CD4-positive, alpha-beta T cell treated with Interferon alpha-2 for 1 hour (primary cell): ENCODE results near the gene NLGN1.
"Not testable (repeated sequence)": the region's sequence is repeated elsewhere in the genome, so short reads cannot be mapped to it uniquely, and the experiment has no call there.

Source experiments
- DNase-seq, 2 donors: peaks; one replicate each; pipeline ENCODE4 v3.0.0-alpha.2; 2020 to 2022

NLGN1 gene

DNA sequence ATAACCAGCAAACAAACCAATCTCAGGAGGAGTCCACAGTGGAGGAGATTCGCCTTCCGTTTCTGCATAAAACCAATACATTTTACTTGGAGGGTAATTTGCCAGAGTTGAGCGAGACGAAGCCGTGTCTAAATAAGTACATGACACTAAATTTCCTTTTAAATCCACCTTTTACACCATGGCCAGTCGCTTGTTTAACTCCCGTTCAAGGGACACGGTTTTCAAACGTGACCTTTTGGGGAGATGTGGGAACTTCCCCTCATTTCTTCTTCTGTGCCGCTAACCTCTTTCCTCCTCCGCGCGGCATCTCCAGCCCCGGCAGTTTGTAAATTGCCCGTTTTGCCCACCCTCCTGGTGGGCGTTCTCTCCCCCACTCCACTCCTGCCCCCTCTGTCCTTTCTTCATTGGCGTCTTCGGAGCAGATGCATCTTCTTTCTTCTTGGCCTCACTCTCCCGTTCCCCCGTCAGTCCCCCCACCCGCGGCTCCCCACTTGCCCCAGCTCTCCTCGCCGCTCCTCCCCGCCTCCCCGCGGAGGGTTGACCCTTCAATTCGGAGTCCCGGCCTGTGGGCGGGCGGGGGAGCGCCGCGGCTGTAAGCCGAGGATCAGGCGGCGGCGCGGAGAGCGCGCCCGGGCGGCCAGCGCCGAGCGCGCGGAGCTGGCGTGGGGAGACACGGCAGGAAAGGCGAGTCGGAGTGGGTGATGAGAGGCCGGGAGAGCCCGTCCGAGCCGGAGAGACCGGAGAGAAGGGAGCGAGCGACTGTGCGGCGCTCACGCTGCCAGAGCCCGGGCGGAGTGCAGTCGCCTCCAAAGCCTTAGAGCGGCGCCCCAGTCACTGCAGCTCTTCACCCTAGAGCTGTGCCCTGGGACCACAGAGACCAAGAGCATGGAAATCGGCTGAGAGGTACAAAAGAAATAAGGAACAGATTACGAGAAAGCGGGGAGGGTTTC is at the start of gene NLGN1:
NLGN1 (plus strand) TSS at position 584 of the 950 bp plus-strand sequence.
- DNase-seq = no peak

DNA sequence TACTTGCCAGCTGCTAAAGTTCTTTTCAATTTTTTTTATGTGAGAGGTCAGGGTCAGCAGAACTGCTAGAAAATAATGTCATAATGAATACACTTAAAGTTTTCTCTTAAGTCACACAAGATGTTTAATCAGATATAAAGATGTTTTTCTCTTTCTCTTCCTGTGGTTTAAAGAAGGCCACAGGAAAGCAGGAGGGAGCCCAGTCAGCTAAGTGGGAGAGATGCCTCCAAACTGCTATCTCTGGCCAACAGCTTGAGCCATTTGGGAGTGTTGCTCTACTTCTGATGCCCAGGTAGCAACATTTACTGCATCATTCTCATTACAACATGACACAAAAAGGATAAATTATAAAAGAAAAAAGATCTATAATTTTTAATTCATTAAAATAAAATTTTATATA is 45.7 kb upstream of the NLGN1 start:
- no peak for DNase-seq

DNA sequence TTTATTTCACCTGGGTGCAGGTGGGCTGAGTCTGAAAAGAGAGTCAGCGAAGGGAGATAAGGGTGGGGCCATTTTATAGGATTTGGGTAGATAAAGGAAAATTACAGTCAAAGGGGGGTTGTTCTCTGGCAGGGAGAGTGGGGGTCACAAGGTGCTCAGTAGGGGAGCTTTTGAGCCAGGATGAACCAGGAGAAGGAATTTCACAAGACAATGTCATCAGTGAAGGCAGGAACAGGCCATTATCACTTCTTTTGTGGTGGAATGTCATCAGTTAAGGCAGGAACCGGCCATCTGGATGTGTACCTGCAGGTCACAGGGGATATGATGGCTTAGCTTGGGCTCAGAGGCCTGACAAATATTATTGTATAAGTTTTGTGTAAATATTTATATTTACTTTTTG is 44.4 kb upstream of the NLGN1 start:
- not testable (repeated sequence) for DNase-seq

DNA sequence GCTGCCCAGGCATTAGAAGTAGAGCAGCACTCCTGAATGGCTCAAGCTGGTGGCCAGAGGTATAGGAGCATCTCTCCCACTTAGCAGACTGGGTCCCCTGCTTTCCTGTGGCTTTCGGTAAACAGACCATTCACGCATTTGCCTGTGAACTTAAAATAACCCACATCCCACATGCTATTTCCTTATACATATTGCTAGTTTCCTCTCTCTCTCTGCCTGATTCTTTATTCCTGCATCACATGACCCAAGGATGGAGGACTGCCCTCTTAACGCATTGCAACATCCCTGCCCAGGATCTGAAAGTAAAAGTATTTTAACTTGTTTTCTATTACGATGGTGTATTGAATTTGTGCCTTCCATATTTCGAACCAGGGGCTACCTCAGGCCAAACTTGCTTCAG is 43.4 kb upstream of the NLGN1 start:
- no peak for DNase-seq

DNA sequence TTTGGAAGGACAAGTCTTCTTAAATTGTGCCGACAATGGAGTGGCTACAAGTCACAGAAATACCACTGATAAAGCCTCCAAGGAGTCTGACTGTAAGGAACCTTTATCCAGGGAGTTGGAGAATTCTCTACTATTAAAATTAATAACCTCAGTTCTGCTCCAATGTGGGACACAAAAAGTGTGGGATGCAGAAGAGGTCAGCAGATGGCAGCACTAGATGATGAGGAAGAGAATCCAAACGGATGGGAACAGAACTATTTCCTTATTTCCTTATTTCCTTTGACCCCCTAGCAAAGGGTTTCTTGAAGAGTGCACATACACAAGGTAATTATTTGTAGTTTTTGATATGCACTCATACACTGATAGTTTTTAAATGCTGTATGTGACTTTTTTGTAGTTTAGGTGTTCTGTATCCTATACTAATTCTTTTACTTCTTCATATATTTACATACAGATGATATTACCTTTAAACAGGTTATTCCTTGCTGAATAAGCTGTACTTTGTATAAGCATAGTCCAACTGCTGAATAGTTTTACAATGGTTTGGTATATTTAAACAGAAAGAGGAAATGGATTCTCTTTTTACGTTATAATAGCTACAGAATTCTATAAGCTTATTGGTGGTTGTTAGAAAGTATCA is 25.6 kb upstream of the NLGN1 start:
- DNase-seq = no peak

DNA sequence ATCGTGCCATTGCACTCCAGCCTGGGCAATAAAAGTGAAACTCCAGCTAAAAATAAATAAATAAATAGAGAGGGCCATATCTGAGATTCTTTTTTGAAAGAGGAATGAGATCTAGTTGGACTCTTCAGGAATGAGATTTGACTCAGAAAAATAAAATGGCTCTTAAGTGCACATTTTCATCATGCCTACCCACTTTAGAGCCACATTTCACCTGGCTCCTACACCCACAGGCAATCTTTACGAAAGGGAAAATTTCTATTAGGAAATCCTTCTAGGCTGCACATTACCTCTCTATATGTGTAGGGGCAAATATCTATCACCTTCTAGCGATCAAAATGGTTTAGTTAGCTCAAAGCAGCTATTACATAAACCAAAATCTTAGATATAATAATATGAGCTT is 16.9 kb upstream of the NLGN1 start:
- no peak for DNase-seq

DNA sequence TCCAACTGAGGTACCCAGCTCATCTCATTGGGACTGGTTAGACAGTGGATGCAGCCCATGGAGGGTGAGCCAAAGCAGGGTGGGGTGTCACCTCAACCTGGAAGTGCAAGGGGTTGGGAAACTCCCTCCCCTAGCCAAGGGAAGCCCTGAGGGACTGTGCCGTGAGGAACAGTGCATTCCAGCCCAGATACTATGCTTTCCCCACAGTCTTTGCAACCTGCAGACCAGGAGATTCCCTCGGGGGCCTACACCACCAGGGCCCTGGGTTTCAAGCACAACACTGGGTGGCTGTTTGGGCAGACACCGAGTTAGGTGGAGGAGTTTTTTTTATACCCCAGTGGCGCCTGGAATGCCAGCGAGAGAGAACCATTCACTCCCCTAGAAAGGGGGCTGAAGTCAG is 15.6 kb upstream of the NLGN1 start:
- DNase-seq = not testable (repeated sequence)

DNA sequence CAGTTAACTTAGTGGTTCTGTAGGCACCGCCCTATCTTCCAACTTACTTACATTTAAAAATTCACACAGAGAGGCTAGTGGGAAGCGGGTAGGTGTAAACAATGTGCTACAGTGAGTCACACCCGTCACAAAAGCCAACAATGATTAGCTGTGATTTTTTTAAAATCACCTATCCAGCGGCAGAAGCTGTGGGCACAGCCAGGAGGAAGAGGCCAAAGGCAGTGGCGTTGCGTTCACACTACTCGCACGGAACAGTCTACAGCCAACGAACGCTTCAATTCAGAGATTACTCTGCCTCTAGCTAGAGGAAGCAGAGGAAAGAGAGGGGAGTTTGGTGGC is 2.5 kb upstream of the NLGN1 start:
- peak in 1 of 2 donors; percentile 6 for DNase-seq

DNA sequence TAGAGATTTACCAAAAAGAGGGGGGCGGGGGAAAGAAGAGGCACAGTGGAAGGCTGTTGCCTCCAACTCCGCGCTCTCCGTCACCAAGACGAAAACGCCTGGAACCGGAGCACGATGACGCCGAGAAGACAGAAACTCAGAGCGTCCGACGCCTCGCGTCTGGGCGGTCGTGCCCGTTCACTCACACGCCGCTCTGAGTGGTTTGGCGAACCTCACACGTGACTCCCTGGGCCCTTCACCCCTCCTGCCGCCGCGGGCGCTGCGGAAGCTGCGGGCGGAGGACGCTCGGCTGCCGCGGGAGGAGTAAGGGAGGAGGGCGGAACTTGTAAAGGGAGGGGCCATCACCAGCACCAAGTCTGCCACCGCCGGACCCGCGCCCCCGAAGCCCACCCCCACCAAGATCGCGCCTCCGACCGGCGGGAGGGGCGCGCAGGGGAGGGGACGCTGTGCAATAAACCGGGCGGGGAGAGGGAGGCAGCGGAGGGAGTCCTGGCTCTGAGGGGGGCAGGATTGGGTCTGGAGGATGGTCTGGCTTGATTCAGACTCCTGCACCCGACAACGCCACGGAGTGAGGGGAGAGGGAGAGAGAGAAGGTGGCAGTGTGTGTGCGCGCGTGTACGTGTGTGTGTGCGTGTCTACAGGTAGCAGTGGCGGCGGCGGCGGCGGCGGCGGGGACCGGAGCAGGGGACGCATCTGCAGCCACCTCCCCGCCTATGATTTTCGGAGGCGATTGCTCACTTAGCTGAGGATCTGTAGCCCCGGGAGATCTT is 1.9 kb upstream of the NLGN1 start:
- DNase-seq = peak; percentile 39 to 46

DNA sequence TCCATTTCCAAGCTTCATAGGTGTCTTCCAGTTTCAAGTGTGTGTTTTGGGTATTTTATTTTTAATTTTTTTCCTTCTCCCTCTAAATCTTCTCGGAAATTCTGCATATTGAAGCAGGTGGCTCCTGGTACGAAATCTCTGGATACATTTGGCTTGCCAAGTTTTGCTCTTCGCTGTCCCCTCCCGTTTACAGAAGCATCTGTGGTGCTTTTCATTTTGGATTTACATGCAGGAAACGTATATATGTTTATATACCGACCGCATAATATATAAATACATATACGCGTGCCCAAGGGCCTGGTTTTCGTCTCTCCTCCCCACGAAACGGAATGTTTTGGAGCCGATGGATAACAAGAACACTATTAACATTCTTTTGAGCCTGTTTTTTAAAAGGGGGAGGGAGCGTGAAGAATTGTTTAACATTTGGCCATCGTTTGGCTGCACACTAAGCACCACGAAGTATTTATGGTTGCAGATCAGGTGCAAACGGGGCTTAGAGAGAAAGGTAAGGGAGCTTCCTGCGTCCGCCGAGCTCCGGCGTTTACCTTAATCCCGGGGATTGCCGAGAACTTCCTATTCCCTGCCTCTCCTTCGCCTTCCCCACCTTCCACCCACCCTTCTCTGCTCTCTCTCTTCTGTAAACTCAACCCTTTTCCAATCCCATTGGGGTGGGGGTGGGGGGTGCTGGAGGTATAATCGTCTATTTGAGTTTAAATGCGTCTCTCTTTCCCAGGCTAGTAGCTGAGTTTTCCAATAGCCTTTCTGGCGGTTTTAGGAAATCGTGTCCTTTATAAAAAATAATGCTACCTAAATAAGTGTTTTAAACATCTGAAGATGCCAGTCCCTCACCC is 1.1 kb upstream of the NLGN1 start:
- DNase-seq = no peak

DNA sequence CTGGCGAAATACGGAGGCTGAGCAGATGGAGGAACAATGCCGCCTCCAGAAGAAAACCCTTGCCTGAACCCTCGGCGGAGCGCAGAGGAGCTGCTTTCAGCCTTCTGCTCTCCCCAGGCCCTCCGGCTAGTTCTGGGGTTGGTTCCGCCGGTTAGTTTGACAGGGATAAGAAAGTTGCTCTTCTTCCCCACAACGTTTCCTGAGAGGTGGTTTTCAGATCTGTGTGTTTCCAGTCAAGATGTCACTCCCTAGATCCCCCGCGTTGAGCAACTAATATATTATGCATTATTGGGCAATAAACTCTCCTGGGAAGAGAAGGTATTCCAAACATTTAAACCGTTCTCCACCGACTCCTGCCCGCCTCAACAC is 551 bp downstream of the NLGN1 start:
- DNase-seq = no peak

DNA sequence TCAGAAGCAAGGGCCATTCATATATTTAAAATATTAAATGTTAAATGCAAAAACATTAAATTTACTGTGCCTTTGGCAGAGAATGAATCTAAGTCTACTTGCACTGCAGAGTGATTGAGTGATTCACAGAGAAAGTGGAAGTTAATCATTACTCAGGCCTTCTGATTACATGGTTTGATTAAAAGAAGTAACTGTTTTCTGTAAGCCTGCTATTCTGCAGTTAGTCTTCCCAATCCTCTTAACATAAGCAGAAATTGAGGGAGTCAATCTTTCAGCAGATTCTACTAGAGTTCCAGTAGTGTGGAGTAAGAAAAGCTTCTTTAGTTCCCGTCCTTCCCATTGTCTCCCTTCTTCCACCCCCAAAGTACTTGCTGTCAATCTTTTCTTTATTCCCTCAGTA is 1.5 kb downstream of the NLGN1 start:
- DNase-seq = no peak

DNA sequence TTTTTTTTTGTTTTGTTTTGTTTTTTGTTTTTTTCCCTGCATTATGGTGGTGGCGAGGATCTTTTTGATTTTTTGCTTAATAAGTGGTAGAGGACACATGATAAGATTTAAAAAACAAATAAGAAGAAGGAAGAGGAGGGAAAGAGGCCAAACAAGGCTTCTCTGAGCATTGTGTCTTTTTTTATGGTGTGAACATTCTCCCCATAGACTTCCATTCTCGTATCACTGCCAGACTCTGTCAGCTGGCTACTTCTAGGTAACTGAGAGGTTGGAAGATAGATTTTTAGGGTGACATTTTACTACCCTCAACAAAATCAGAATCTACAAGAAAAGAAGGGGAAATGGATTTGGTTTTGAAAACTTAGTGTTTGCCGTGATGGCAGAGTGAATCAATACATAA is 3.8 kb downstream of the NLGN1 start:
- DNase-seq = no peak

DNA sequence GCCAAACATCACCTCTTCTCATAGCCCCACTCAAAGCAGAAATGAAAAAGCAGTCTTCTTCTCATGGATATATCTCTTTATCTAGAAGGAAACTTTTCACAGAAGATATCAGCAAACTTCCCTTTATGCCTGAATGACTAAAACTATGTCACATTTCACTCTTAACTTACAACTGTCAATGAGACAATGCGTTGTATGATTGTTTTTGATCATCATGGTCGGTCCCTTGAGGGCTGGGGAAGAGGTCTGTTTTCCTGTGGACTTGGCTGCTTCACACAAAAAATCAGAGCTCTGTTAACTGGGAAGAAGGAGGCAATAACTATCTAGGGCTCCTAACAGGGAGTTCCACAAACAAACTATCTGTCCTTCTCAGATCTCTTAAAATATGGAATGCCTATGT is 5.1 kb downstream of the NLGN1 start:
- no peak for DNase-seq

DNA sequence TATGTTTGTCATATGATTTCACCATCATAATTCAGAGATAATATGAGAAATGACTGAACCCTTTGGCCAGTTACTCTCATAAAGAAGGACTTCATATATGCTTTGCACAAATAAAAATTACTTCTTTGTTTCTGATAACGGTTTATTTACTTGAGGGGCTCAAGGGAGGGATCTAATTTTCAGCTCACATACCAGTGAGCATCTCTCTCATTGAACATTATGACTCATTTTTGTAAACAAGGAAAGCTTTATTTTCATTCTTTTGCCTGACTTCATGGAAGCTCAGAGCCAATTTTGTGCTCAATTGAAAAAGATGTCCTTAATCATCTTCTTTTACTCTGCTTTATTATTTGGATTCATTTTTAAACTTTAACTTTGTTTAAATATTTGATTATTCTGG is 5.8 kb downstream of the NLGN1 start:
- DNase-seq = no peak

DNA sequence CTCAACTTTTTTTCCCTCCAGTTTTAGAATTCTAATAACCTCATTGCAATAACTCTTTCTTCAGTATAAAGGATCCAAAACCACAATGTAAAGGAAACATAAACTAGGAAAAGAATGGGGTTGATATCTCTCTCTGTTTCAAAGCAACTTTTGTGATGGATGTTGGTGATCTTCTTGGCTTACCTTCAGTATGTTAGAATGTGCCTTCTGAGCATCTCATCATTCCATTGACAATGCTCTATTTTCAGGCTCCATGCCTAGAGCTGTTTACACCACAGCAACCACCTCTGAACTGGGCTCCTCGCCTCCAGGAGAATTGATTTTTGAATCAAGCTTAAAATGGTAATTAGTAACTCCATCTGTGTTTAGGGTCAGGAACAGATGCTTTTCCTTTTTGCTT is 6.6 kb downstream of the NLGN1 start:
- DNase-seq = no peak

DNA sequence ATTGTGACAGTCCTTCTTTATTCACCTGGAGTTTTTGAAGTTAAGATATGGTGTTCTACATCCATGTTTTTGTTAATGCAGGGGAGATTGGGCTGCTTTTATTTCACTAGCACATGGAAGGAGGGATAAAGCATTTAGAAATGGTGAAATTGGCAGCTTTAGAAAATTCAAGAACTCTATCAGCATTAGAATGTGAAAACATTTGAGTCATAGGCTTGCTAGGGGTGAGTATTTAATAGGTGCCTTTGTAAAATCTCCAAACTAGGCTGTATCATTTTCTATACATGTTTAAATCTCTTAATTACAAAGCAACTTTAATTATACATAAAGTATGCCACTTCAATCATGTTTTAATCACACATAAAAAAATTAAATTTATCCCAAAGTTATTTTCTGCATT is 12.9 kb downstream of the NLGN1 start:
- no peak for DNase-seq

DNA sequence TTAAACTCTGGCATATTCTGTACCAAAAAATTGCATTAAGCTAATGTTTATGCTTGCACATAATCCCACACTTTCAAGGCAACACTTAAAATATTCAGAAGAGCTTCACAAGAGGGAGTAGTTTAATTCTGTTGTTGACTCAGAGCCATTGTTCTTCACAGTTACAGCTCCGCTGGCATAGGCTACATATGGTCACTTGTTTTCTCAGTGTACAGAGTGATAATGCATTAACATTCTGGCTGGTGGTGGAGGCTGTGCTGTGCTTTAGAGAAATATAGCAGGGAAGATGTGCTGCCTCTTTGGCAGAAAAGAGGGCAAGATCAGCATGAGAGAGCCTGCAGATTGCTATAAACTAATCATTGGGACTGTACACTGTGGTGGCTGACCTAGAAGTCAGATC is 13.3 kb downstream of the NLGN1 start:
- no peak for DNase-seq

DNA sequence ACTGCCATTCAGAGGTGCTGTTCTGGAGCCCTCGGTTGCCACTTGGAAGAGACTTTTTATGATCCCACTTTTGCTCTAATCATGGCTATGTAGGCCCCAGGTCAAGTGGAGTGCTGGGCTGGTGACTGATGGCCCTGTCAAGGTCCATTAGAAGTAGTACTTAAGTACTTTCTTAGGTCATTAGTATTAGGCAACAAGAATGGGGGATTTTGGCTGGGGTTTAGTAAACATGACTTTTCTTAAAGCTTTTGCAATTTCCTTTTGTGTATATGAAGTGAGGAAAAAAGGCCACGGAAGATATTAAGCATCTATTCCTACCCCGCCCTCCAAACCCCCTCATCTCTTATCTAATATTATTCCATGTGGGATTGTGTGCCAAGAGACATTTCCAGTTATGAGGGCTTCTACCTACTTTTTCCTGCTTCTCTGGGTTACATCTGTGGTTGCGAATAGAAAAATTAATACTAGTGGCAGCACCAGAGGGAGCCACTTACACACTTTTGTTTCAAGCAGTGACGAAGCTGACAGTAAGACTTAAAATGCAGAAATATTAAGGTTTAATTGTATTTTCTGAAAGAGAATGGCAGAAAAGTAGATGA is 13.9 kb downstream of the NLGN1 start:
- DNase-seq = no peak

DNA sequence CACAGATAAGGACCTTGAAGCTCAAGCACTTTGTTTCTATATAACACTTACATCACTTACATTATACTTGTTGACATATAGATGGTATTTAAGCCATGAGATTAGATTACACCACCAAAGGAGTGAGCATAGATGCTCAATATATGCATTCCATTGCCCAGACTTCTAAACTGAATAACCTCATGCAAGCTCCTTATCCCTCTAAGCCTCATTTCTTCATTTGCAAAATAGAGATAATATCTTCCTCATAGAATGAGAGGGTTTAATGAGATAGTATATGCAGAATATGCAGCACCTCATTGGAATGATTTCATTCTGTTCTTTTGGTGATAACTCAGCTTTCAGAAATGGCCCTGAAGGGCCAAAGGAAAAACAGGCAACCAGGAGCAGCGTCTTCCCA is 18.5 kb downstream of the NLGN1 start:
- DNase-seq = no peak

DNA sequence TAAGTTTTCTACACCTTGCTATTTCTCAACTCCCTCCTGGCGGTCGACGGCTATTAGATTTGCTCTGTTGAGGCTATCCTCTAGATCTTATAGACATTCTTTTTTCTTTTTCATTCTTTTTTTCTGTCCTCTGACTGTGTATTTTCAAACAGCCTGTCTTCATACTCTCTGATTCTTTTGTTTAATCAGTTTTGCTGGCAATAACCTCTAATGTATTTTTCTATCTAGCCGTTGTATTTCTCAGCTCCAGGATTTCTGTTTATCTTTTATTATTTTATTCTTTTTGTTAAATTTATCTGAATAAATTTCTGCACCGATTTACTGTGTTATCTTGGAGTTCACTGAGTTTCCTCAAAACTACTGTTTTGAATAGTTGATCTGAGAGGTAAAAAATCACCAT is 31.5 kb downstream of the NLGN1 start:
- DNase-seq = no peak

DNA sequence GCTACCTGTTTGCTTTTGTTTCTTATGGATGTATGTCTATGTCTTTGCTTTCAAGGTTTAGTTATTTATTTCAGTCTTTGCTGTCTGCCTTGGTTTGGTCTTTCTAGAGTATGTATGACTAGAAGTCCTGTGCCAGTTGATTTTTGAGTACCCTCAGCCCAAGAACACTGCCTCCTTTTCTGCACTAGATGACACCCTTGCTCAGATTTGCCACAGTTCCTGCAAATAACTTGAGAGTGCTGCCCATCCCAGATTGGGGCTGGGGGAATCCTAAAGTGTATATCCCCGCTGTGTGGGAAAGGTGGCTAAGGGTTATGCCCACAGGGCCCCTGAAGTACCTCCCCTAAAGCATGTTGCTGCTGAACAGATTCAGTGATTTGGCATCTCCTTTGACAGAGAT is 32.0 kb downstream of the NLGN1 start:
- no peak for DNase-seq

DNA sequence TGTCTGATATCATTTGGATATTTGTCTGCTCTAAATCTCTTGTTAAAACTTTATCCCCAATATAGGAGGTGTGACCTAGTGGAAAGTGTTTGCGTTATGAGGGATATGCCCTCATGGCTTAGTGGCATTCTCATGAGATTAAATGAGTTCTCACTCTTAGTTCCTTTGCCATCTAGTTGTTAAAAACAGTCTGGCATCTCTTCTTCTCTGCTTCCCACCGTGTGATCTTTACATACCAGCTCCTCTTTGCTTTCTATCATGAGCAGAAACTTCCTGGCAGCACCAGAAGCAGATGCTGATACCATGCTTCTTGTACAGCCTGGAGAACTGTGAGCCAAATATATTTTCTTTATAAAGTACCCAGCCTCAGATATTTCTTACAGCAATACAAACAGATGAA is 33.0 kb downstream of the NLGN1 start:
- DNase-seq = no peak
